ENCODE measurements around the gene NBAS.
"Not testable (repeated sequence)": the region's sequence is repeated elsewhere in the genome, so short reads cannot be mapped to it uniquely, and the experiment has no call there.

Gene NBAS

GRCh38 chr2:15485949-15486348, 75.2 kb downstream of the NBAS start:
- in situ Hi-C loops (cut with HindIII; ENCODE audit: low sequenced_read_pairs), result no loop called here

GRCh38 chr2:15481000-15481399, 80.1 kb downstream of the NBAS start:
- in situ Hi-C loops (cut with HindIII; ENCODE audit: low sequenced_read_pairs), result no loop called here

GRCh38 chr2:15480552-15480951, 80.6 kb downstream of the NBAS start:
- in situ Hi-C loops (cut with HindIII; ENCODE audit: low sequenced_read_pairs), result no loop called here

GRCh38 chr2:15472876-15473275, 88.3 kb downstream of the NBAS start:
- in situ Hi-C loops (cut with HindIII; ENCODE audit: low sequenced_read_pairs), result no loop called here

- in situ Hi-C loops (cut with HindIII; ENCODE audit: low sequenced_read_pairs), result no loop called here
Measured at GRCh38 chr2:15472133-15472532, 89.0 kb downstream of the NBAS start.

GRCh38 chr2:15471606-15472005, 89.5 kb downstream of the NBAS start:
- in situ Hi-C loops (cut with HindIII; ENCODE audit: low sequenced_read_pairs), result no loop called here

- in situ Hi-C loops (cut with HindIII; ENCODE audit: low sequenced_read_pairs), result no loop called here
Measured at GRCh38 chr2:15460112-15460620, 101.0 kb downstream of the NBAS start.

- in situ Hi-C loops (cut with HindIII; ENCODE audit: low sequenced_read_pairs), result no loop called here
Measured at GRCh38 chr2:15458277-15458676, 102.9 kb downstream of the NBAS start.

- in situ Hi-C loops (cut with HindIII; ENCODE audit: low sequenced_read_pairs), result no loop called here
Measured at GRCh38 chr2:15457868-15458267, 103.3 kb downstream of the NBAS start.

GRCh38 chr2:15456352-15456751, 104.8 kb downstream of the NBAS start:
- in situ Hi-C loops (cut with HindIII; ENCODE audit: low sequenced_read_pairs), result no loop called here

- in situ Hi-C loops (cut with HindIII; ENCODE audit: low sequenced_read_pairs), result no loop called here
Measured at GRCh38 chr2:15450808-15451207, 110.3 kb downstream of the NBAS start.

- in situ Hi-C loops (cut with HindIII; ENCODE audit: low sequenced_read_pairs), result no loop called here
Measured at GRCh38 chr2:15449556-15450236, 111.4 kb downstream of the NBAS start.

GRCh38 chr2:15448250-15448839, 112.8 kb downstream of the NBAS start:
- in situ Hi-C loops (cut with HindIII; ENCODE audit: low sequenced_read_pairs), result no loop called here

- in situ Hi-C loops (cut with HindIII; ENCODE audit: low sequenced_read_pairs), result no loop called here
Measured at GRCh38 chr2:15447381-15447780, 113.8 kb downstream of the NBAS start.

GRCh38 chr2:15446961-15447360, 114.2 kb downstream of the NBAS start:
- in situ Hi-C loops (cut with HindIII; ENCODE audit: low sequenced_read_pairs), result no loop called here

- in situ Hi-C loops (cut with HindIII; ENCODE audit: low sequenced_read_pairs), result no loop called here
Measured at GRCh38 chr2:15445891-15446562, 115.1 kb downstream of the NBAS start.

- in situ Hi-C loops (cut with HindIII; ENCODE audit: low sequenced_read_pairs), result not testable (repeated sequence)
Measured at GRCh38 chr2:15439768-15440524, 121.2 kb downstream of the NBAS start.

GRCh38 chr2:15439366-15439765, 121.8 kb downstream of the NBAS start:
- in situ Hi-C loops (cut with HindIII; ENCODE audit: low sequenced_read_pairs), result not testable (repeated sequence)

- in situ Hi-C loops (cut with HindIII; ENCODE audit: low sequenced_read_pairs), result no loop called here
Measured at GRCh38 chr2:15436195-15436594, 124.9 kb downstream of the NBAS start.

- in situ Hi-C loops (cut with HindIII; ENCODE audit: low sequenced_read_pairs), result no loop called here
Measured at GRCh38 chr2:15435474-15435873, 125.7 kb downstream of the NBAS start.

- in situ Hi-C loops (cut with HindIII; ENCODE audit: low sequenced_read_pairs), result no loop called here
Measured at GRCh38 chr2:15432642-15433256, 128.4 kb downstream of the NBAS start.

All from endothelial cell of hepatic sinusoid (primary cell).